ENCODE results near the gene CR1.
"Not testable (repeated sequence)": the region's sequence is repeated elsewhere in the genome, so short reads cannot be mapped to it uniquely, and the experiment has no call there.

CR1 gene

GRCh38 chr1:207672522-207673130, 176.7 kb downstream of the CR1 start:
- DNase-seq (ENCODE audit: low read depth in 2 of 2) = no peak

DNA sequence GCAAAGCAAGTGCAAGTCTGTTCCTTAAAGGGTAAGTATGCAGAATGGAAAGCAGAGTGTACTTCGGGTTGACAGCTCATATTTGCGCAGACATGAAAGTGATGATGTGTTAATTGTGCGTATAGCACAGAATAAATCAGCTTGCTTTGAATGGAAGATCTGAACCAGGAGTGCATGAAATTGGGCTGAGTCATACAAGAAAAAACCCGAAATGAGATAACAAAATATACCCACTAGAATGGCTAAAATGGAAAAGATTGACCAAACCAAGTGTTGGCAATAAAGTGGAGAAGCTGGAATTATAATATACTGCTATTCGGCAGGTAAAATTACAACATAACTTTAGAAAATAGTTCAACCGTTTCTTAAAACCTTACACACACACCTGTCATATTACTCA, 177.4 kb downstream of the CR1 start:
- no peak for DNase-seq (ENCODE audit: low read depth in 2 of 2)

DNA sequence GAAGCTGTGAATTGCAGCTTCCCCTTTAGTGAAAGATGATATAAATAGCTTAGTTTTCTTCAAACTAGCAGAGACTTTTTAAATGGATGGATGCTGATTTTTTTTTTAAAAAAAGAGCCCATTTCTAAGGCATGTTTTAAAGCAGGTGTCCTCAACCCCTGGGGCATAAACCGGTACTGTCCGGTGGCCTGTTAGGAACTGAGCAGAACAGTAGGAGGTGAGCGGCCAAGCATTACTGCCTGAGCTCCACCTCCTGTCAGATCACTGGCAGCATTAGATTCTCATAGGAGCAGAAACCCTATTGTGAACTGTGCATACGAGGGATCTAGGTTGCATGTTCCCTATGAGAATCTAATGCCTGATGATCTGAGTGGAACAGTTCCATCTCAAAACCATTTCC, 180.2 kb downstream of the CR1 start:
- DNase-seq (ENCODE audit: low read depth in 2 of 2) = no peak

- DNase-seq (ENCODE audit: low read depth in 2 of 2) = not testable (repeated sequence)
These were observed 184.8 kb downstream of the CR1 start for GRCh38 chr1:207680590-207681388.

DNA sequence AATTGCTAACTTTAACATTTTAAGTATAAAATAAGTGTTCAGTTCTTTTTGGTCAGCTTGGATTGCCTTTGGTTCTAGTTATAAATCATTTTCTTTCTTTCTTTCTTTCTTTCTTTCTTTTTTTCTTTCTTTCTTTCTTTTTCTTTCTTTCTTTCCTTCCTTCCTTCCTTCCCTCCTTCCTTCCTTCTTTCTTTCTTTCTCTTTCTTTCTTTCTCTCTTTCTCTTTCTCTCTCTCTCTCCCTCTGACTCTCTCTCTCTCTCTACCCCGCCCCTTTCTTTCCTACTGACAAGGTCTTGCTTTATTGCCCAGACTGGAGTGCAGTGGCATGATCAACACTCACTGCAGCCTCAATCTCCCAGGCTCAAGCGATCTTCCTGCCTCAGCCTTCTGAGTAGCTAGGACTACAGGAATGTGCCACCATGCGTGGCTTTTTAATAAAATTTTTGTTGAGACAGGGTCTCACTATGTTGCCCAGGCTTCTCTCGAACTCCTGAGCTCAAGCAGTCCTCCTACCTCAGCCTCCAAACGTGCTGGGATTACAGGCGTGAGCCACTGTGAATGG, 187.0 kb downstream of the CR1 start:
- DNase-seq (ENCODE audit: low read depth in 2 of 2) = not testable (repeated sequence)

DNA sequence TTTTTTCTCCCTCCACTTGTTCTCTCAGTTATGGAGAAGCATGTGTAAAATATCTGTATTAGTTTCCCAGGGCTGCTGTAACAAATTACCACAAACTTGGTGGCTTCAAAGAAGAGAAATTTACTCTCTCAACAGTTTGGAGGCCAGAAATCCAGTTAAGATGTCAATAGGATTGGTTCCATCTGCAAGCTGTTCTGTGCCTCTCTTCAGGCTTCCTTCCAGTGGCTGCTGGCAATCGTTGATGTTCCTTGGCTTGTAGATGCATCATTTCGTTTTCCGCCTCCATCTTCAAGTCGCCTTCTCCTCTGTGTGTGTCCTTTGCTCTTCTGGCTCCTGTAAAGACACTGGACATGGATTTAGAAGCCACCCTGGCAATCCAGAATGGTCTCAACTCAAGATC, 194.6 kb downstream of the CR1 start:
- DNase-seq (ENCODE audit: low read depth in 2 of 2) = not testable (repeated sequence)

- DNase-seq (ENCODE audit: low read depth in 2 of 2) = no peak
These were observed 195.1 kb downstream of the CR1 start for GRCh38 chr1:207691010-207691409.
